Stimulated activated CD8-positive, alpha-beta memory T cell treated with anti-CD3 and anti-CD28 coated beads, Interleukin-7, amount 100 ng/mL, for 48 hours (primary cell): ENCODE data around the gene PSMA6.
"Not testable (repeated sequence)": the region's sequence is repeated elsewhere in the genome, so short reads cannot be mapped to it uniquely, and the experiment has no call there.

Source experiments
- DNase-seq, 2 donors: peaks; one replicate each; pipeline ENCODE4 v3.0.0-alpha.2; 2020; ENCODE audit warnings: low read depth in 1 of 2; ENCODE audit errors: extremely low read depth in 1 of 2

PSMA6 gene

GRCh38 chr14:35284506-35284905, 7.7 kb upstream of the PSMA6 start:
- no peak for DNase-seq

DNA sequence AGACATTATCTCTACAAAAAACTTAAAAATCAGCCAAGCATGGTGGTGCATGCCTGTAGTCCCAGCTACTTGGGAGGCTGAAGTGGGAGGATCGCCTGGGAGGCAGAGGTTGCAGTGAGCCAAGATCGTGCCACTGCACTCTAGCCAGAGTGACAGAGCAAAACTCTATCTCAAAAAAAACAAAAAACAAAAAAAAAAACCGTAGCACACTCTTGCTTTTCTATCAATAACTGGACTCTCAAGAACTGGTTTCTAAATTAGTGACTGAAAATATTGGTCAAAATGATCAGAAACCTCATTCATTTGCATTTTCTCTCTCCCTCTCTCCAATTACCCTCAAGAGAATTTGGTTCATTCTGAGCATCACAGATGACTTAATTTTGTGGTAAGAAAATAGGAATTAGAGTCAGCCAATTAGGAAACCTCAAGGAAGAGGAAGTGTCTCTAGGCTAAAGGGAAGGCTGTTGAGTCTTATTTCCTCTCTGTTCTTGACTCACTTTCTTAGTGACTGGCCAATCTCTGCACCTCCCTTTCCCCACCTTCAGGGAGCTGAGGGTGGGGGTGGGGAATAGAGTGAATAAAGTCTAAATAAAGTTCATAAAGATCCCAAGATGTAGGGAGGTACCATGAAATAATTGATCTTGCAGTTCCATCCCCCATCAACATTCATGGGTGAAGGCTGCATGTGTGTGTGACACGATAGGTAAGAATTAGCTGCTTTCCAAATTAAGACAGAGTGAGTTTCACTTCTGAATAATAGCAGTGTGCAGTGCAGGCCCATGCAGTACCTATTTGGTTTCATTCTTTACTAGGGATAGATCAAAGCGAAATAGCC, 6.8 kb upstream of the PSMA6 start:
- no peak for DNase-seq

GRCh38 chr14:35286003-35286600, 6.1 kb upstream of the PSMA6 start:
- no peak for DNase-seq

GRCh38 chr14:35286707-35287106, 5.5 kb upstream of the PSMA6 start:
- no peak for DNase-seq

GRCh38 chr14:35287431-35288013, 4.7 kb upstream of the PSMA6 start:
- peak in 1 of 2 donors; percentile 62 for DNase-seq

DNA sequence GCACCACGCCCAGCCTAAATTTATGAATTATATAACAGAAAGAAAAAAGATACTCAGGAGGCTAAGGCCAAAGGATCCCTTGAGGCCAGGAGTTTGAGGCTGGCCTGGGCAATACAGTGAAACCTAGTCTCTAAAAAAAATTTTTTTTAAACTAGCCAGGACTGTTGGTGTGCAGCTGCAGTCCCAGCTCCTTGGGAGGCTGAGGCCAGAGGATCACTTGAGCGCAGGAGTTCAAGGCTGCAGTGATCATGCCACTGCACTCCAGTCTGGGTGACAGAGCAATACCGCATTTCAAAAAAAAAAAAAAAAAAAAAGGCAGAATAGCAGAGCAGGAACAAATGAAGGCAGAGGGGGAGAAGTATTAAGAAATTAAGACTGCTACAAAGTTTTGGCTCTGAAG, 2.6 kb upstream of the PSMA6 start:
- no peak for DNase-seq

- DNase-seq = no peak
Measured at GRCh38 chr14:35292770-35293561, 784 bp downstream of the PSMA6 start.

DNA sequence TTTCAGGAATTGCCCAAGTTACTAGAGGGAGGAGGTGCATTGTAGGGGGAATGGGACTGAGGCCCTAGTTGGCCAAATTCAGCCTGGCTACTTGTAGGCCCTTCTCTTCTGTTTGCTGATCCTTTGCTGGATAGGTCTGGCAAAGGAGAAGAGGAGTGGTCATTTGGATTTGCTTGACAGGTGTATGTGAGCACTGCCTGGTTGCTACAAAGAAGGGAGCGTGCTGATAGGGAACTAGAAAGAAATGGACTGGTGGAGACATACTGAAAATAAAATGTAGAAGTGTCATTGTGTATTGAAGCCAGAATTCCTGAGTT, 3.6 kb downstream of the PSMA6 start:
- DNase-seq = no peak

GRCh38 chr14:35296545-35296944, 4.4 kb downstream of the PSMA6 start:
- no peak for DNase-seq

GRCh38 chr14:35297706-35298105, 5.5 kb downstream of the PSMA6 start:
- DNase-seq = no peak

DNA sequence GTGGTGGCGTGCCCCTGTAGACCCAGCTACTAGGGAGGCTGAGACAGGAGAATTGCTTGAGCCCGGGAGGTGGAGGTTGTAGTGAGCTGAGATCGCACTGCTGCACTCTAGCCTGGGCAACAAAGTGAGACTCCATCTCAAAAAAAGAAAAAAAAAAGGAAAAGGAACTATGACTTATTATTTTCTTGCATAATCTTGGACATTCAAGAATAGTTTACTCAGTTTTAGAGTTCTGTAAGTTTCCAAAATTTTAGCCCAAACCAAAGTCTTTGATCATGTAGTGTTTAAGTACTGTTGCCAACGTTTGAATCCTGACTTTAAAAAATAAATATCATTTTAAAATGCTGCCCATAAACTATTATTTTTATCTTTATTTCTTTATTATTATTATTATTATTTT, 6.2 kb downstream of the PSMA6 start:
- no peak for DNase-seq

GRCh38 chr14:35299708-35300107, 7.5 kb downstream of the PSMA6 start:
- DNase-seq = no peak

DNA sequence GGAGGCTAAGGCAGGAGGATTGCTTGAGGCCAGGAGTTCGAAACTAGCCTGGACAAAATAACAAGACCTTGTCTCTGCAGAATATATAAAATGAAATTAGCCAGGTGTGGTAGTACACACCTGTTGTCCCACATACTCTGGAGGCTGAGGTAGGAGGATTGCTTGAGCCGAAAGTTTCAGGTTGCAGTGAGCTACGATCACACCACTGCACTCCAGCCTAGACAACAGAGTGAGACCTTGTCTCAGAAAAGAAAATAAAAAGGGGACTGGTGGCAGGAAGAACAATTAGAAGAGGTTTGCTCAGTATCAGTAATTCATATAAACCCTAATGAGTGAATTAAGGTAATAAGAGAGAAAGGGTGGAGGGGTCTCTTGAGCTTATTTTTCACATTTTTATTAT, 8.0 kb downstream of the PSMA6 start:
- no peak for DNase-seq

GRCh38 chr14:35301334-35301733, 9.2 kb downstream of the PSMA6 start:
- DNase-seq = not testable (repeated sequence)

DNA sequence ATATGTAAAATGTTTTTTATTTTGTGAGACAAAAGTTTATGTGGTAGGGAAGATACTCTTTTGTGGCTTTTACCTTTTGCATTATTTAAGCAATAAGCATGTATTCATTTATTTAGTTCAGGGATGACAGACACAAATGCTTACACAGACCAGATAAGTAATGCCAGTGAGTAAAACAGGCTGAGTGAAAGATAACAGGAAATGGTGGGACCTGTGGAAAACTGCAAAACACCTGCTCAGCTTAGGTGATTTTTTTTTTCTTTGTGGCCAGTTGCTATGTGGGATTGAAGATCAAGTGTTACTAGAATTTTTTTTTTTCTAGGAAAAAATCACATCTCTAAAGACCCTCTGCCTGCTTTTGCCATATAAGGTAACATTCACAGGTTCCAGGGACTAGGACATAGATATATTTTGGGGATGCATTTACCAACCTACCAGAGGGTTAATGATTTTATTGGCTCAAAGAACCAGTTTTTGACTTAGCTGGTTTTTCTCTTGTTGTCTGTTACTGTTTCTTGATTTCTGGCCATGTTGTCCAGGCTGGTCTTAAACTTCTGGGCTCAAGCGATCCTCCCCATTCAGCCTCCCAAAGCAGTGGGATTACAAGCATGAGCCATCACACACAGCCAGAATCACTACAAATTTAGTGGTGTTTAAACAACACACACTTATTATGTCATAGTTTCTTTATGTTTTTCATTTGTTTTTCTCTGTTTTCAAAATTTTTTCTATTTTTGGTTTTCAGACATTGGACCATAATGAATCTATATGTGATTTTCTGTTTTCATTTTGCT, 9.8 kb downstream of the PSMA6 start:
- DNase-seq = no peak

GRCh38 chr14:35303149-35303935, 11.2 kb downstream of the PSMA6 start:
- DNase-seq = no peak

GRCh38 chr14:35304812-35305462, 12.8 kb downstream of the PSMA6 start:
- DNase-seq = no peak

GRCh38 chr14:35305633-35306032, 13.5 kb downstream of the PSMA6 start:
- no peak for DNase-seq

DNA sequence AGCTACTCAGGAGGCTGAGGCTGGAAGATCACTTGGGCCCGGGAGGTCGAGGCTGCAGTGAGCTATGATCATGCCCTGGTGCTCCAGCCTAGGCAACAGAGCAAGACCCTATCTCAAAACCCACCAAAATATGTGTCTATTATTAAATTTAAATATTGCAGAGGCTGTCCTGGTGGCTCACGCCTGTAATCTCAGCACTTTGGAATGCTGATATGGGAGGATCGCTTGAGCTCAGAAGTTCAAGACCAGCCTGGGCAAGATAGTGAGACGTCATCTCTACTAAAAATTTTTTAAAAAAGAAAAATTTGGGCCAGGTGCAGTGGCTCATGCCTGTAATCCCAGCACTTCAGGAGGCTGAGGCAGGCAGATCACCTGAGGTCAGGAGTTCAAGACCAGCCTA, 13.9 kb downstream of the PSMA6 start:
- DNase-seq = no peak
